Trophoblast cell (in vitro differentiated cells and primary cell): ENCODE data around the gene EXOSC1.
"Not testable (repeated sequence)": the region's sequence is repeated elsewhere in the genome, so short reads cannot be mapped to it uniquely, and the experiment has no call there.

Source experiments
- DNase-seq, 2 donors: peaks; one replicate each; pipeline ENCODE4 v3.0.0-alpha.2; 2016
- H2AFZ ChIP-seq: 2 replicates; pipeline ENCODE4 v1.6.1; 2013; ENCODE audit warnings: low read length, moderate library complexity, mild to moderate bottlenecking; ENCODE audit not compliant: insufficient read depth, poor library complexity
- H2AK5ac ChIP-seq: 2 replicates; pipeline ENCODE4 v1.6.1; 2013; ENCODE audit warnings: mild to moderate bottlenecking, low read length
- H2BK120ac ChIP-seq: 2 replicates; pipeline ENCODE4 v1.6.1; 2013; ENCODE audit warnings: low read length, mild to moderate bottlenecking, moderate library complexity; ENCODE audit not compliant: insufficient read depth, poor library complexity
- H2BK12ac ChIP-seq: 2 replicates; pipeline ENCODE4 v1.6.1; 2013; ENCODE audit warnings: mild to moderate bottlenecking, low read length, moderate library complexity
- H2BK5ac ChIP-seq: 2 replicates; pipeline ENCODE4 v1.6.1; 2013; ENCODE audit warnings: low read length, low read depth, moderate library complexity, mild to moderate bottlenecking; ENCODE audit not compliant: poor library complexity
- H3K14ac ChIP-seq: 2 replicates; pipeline ENCODE4 v1.6.1; 2013; ENCODE audit warnings: mild to moderate bottlenecking, low read length
- H3K18ac ChIP-seq: 2 replicates; pipeline ENCODE4 v1.6.1; 2013; ENCODE audit warnings: mild to moderate bottlenecking, low read length
- H3K23ac ChIP-seq: 2 replicates; pipeline ENCODE4 v1.6.1; 2013; ENCODE audit warnings: low read length
- H3K27ac ChIP-seq: 2 replicates; pipeline ENCODE4 v1.5.1; 2013; ENCODE audit warnings: low read depth, mild to moderate bottlenecking, inconsistent platforms, low read length, moderate library complexity
- H3K27me3 ChIP-seq: 2 replicates; pipeline ENCODE4 v1.6.1; 2013; ENCODE audit warnings: inconsistent platforms, mild to moderate bottlenecking, low read length, moderate library complexity; ENCODE audit not compliant: insufficient read depth
- H3K36me3 ChIP-seq, 2 experiments: 1 replicate in 1 of 2; 2 replicates in 1 of 2; pipeline ENCODE4 v1.6.1; 2013; ENCODE audit warnings: low read length in 2 of 2, mild to moderate bottlenecking in 2 of 2, moderate library complexity in 1 of 2; ENCODE audit not compliant: insufficient read depth in 2 of 2, control insufficient read depth in 1 of 2
- H3K4ac ChIP-seq: 2 replicates; pipeline ENCODE4 v1.6.1; 2013; ENCODE audit warnings: low read depth, mild to moderate bottlenecking, low read length, moderate library complexity
- H3K4me1 ChIP-seq, 2 experiments: 1 replicate in 1 of 2; 2 replicates in 1 of 2; pipeline ENCODE4 v1.6.1; 2013; ENCODE audit warnings: low read length in 2 of 2, mild to moderate bottlenecking in 2 of 2, moderate library complexity in 1 of 2; ENCODE audit not compliant: insufficient read depth in 2 of 2, control insufficient read depth in 1 of 2
- H3K4me2 ChIP-seq: 2 replicates; pipeline ENCODE4 v1.6.1; 2013; ENCODE audit warnings: inconsistent platforms, mild to moderate bottlenecking, low read length, moderate library complexity
- H3K4me3 ChIP-seq: 2 replicates; pipeline ENCODE4 v1.5.1; 2013; ENCODE audit warnings: mild to moderate bottlenecking, low read depth, low read length, inconsistent platforms
- H3K79me1 ChIP-seq: one replicate; pipeline ENCODE4 v1.6.1; 2013; ENCODE audit warnings: low read length
- H3K79me2 ChIP-seq: 2 replicates; pipeline ENCODE4 v1.6.1; 2013; ENCODE audit warnings: low read length, mild to moderate bottlenecking; ENCODE audit not compliant: control insufficient read depth, insufficient read depth, poor library complexity
- H3K9ac ChIP-seq: 2 replicates; pipeline ENCODE4 v1.6.1; 2013; ENCODE audit warnings: mild to moderate bottlenecking, low read length
- H3K9me3 ChIP-seq: 2 replicates; pipeline ENCODE4 v1.6.1; 2013; ENCODE audit warnings: low read depth, mild to moderate bottlenecking, control low read depth, inconsistent platforms, low read length; ENCODE audit not compliant: insufficient read depth
- H4K12ac ChIP-seq: 2 replicates; pipeline ENCODE4 v1.6.1; 2013; ENCODE audit warnings: low read depth, mild to moderate bottlenecking, low read length, moderate library complexity
- H4K8ac ChIP-seq: 2 replicates; pipeline ENCODE4 v1.6.1; 2013; ENCODE audit warnings: low read depth, mild to moderate bottlenecking, low read length, moderate library complexity
- H4K91ac ChIP-seq: one replicate; pipeline ENCODE4 v1.6.1; 2013; ENCODE audit warnings: low read depth, mild to moderate bottlenecking, low read length, moderate library complexity
- WGBS: extraction: QIAGEN DNeasy Blood & Tissue Kit; methylation state at CpG from one replicate; pipeline ENCODE4 v1.1.7; 2013; ENCODE audit warnings: missing lambda C conversion rate; ENCODE audit not compliant: insufficient read length, insufficient coverage; ENCODE audit errors: extremely low coverage; 5-methylcytosine and 5-hydroxymethylcytosine counted together

Gene EXOSC1

DNA sequence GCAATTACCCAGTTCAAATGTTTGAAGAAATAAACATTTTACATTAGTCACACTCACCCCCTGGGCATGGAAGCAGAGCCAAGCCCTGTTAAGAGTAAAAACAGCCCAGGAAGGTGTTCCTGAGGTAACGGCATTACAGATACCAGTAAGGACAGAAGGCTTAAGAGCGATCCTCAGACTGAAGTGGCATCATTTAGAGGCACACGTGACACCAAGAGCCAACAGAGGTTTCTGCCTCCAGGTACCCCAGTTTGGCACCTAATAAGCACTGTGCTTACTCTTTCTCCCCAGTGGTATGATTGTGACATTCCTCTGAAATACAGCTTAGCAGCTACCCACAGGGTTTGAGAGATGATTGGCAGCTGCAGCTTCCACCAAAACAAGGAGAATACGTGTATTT lies 35.3 kb upstream of the EXOSC1 start:
- peak; percentile 17 to 41 for DNase-seq
- no peak overlapping the region for H2BK12ac ChIP-seq
- H3K4ac ChIP-seq = no peak overlapping the region
- no peak overlapping the region for H3K4me2 ChIP-seq
- H2AK5ac ChIP-seq = no peak overlapping the region
- H3K9me3 ChIP-seq = no peaks in the 10 kb centered on the region
- peaks cover 23 to 37% of the 10 kb centered on the region in 2 experiments for H3K36me3 ChIP-seq
- H3K23ac ChIP-seq = no peak overlapping the region
- H3K79me2 ChIP-seq = no peaks in the 10 kb centered on the region
- no peak overlapping the region for H3K4me3 ChIP-seq
- H3K14ac ChIP-seq = no peak overlapping the region
- H4K12ac ChIP-seq = no peak overlapping the region
- H3K27ac ChIP-seq = no peak overlapping the region
- no peak overlapping the region for H4K91ac ChIP-seq
- no CpG with 5 or more reads among the region's 4 CpGs for WGBS
- H3K18ac ChIP-seq = no peak overlapping the region
- no peak overlapping the region for H2BK5ac ChIP-seq
- no peaks in the 10 kb centered on the region for H3K4me1 ChIP-seq
- H2AFZ ChIP-seq = no peak overlapping the region
- H3K9ac ChIP-seq = no peak overlapping the region
- H3K79me1 ChIP-seq = no peaks in the 10 kb centered on the region
- no peaks in the 10 kb centered on the region for H3K27me3 ChIP-seq
- H4K8ac ChIP-seq = no peak overlapping the region
- no peak overlapping the region for H2BK120ac ChIP-seq

DNA sequence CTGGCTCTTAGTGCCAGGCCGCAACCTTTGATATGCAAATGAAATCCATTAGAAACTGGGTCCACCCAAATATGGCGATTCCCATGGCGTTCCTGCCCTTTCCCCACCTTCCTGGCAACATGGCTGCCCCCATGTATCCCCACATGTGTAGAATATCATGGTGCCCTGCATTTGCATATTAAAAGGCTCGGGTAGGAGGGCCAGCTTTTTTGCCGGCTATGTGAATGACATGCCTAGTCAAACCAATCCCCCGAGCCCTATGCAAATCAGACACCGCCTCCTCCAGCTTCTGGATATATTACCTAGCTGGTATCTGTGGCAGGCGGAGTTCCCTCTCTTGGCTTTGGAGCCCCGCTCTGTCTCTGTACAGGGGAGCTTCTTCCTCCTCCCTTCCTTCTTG lies 34.1 kb upstream of the EXOSC1 start:
- Histone ChIP-seq H2BK12ac (no peak overlapping the region), H2BK5ac (no peak overlapping the region), H3K79me2 (no peaks in the 10 kb centered on the region), H3K4me1 (no peaks in the 10 kb centered on the region), H2AFZ (no peak overlapping the region), H3K9me3 (no peaks in the 10 kb centered on the region), H3K9ac (no peak overlapping the region), H2AK5ac (no peak overlapping the region), H3K4me3 (no peak overlapping the region), H3K18ac (peak overlapping the region; percentile 56), H3K79me1 (no peaks in the 10 kb centered on the region), H2BK120ac (no peak overlapping the region), H4K91ac (no peak overlapping the region), H4K12ac (no peak overlapping the region), H3K27me3 (no peaks in the 10 kb centered on the region), H3K23ac (no peak overlapping the region), H3K4me2 (no peak overlapping the region), H3K14ac (no peak overlapping the region), H3K4ac (no peak overlapping the region), H3K27ac (no peak overlapping the region), H4K8ac (no peak overlapping the region), H3K36me3 (peaks cover 23 to 44% of the 10 kb centered on the region in 2 experiments)
- no CpG with 5 or more reads among the region's 9 CpGs for WGBS
- no peak for DNase-seq

DNA sequence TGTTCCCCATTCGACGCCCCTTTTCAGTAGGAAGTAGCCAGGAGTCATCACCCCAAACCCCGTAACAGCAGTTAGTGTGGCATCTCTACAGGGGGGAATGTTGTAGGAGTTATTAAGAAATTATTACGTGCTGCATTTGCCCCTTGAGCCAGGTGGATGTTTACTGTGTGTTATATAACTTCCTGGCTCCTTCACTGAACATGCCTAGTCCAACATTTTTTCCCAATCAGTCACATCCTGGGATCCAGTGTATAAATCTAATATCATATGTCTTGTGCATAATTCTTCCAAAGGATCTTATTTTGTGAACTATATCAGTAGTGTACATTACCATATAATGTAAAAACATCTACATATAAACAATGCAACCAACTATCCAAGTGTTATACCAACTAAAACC lies 33.6 kb upstream of the EXOSC1 start:
- H3K4me3 ChIP-seq, DNase-seq, H3K4me2 ChIP-seq, H3K4me1 ChIP-seq, H3K79me2 ChIP-seq, H2BK5ac ChIP-seq, H3K14ac ChIP-seq, H3K18ac ChIP-seq, H3K27ac ChIP-seq, H4K91ac ChIP-seq, H2AK5ac ChIP-seq, H4K8ac ChIP-seq, H3K27me3 ChIP-seq, H3K4ac ChIP-seq, H3K9ac ChIP-seq, H3K9me3 ChIP-seq, H2AFZ ChIP-seq, H2BK120ac ChIP-seq, H2BK12ac ChIP-seq, H4K12ac ChIP-seq, H3K23ac ChIP-seq, H3K79me1 ChIP-seq: not testable (repeated sequence)
- H3K36me3 ChIP-seq = peaks cover 23 to 45% of the 10 kb centered on the region in 2 experiments
- no CpG with 5 or more reads among the region's 4 CpGs for WGBS

GRCh38 chr10:97475936-97476594 lies 30.3 kb upstream of the EXOSC1 start:
- H3K79me2 ChIP-seq = no peaks in the 10 kb centered on the region
- H3K9me3 ChIP-seq = no peaks in the 10 kb centered on the region
- no peak overlapping the region for H2BK5ac ChIP-seq
- no peak overlapping the region for H3K9ac ChIP-seq
- no peak overlapping the region for H3K4me2 ChIP-seq
- H2AFZ ChIP-seq = no peak overlapping the region
- H3K23ac ChIP-seq = no peak overlapping the region
- H3K79me1 ChIP-seq = no peaks in the 10 kb centered on the region
- DNase-seq = peak; percentile 37 to 47
- no peak overlapping the region for H2BK12ac ChIP-seq
- no peaks in the 10 kb centered on the region for H3K27me3 ChIP-seq
- no peak overlapping the region for H3K18ac ChIP-seq
- no peak overlapping the region for H3K4ac ChIP-seq
- no peak overlapping the region for H4K91ac ChIP-seq
- no peak overlapping the region for H4K12ac ChIP-seq
- WGBS = no CpG with 5 or more reads among the region's 2 CpGs
- no peak overlapping the region for H3K4me3 ChIP-seq
- H3K36me3 ChIP-seq = peaks cover 32 to 56% of the 10 kb centered on the region in 2 experiments
- no peak overlapping the region for H2BK120ac ChIP-seq
- no peak overlapping the region for H3K14ac ChIP-seq
- H3K27ac ChIP-seq = no peak overlapping the region
- H4K8ac ChIP-seq = no peak overlapping the region
- no peaks in the 10 kb centered on the region for H3K4me1 ChIP-seq
- no peak overlapping the region for H2AK5ac ChIP-seq
